Calu3 (cell line): ENCODE measurements around the gene SUCLG1. TPM values are rescaled to one million over a fixed set of nuclear protein-coding genes. Genes with fewer than 3 reads are reported as not detected.

Experiments
- BruUV-seq: library from RNA; stranded (reverse); fragments of 400-500 nt; replicated peaks from 2 replicates; lab custom pipeline; 2021; lab: Mats Ljungman, UMichigan
- CTCF ChIA-PET: fragments of 300-600 bp; sonication (Branson Sonifier 250); formaldehyde crosslinking; loops from one replicate; lab custom pipeline; 2022; ENCODE audit warnings: antibody characterized with exemption; lab: Charles Lee
- DNase-seq: peaks from one replicate; pipeline ENCODE4 v3.0.0; 2022
- H3K27ac Mint-ChIP-seq: one replicate; pipeline ENCODE4 v1.8.0; 2022; ENCODE audit warnings: mixed read lengths; ENCODE audit not compliant: unreplicated experiment
- H3K27me3 Mint-ChIP-seq: one replicate; pipeline ENCODE4 v1.8.0; 2022; ENCODE audit warnings: mixed read lengths; ENCODE audit not compliant: unreplicated experiment
- H3K36me3 Mint-ChIP-seq: one replicate; pipeline ENCODE4 v1.8.0; 2022; ENCODE audit warnings: mild to moderate bottlenecking, moderate library complexity, mixed read lengths; ENCODE audit not compliant: insufficient read depth, unreplicated experiment
- H3K4me1 Mint-ChIP-seq: one replicate; pipeline ENCODE4 v1.8.0; 2022; ENCODE audit warnings: mild to moderate bottlenecking, low read depth, mixed read lengths; ENCODE audit not compliant: unreplicated experiment
- H3K4me3 Mint-ChIP-seq: one replicate; pipeline ENCODE4 v1.8.0; 2022; ENCODE audit warnings: mild to moderate bottlenecking, low read depth, moderate library complexity, mixed read lengths; ENCODE audit not compliant: unreplicated experiment
- H3K9me3 Mint-ChIP-seq: one replicate; pipeline ENCODE4 v1.8.0; 2022; ENCODE audit warnings: low read depth, mixed read lengths; ENCODE audit not compliant: unreplicated experiment
- intact Hi-C: fragments of 100-400 bp; cut with micrococcal nuclease; formaldehyde crosslinking; loops from one replicate; pipeline ENCODE4 v1.10.0; 2022; ENCODE audit not compliant: unreplicated experiment
- total RNA-seq: library from RNA; stranded (reverse); gene quantifications from 2 replicates; pipeline ENCODE4 v1.2.3, GENCODE V29; 2022
- TF ChIP-seq, protein P1 (sequence below): fragments of 200-600 bp; IDR thresholded peaks from one replicate; pipeline ENCODE4 v1.8.0; 2022; ENCODE audit warnings: antibody characterized with exemption; ENCODE audit not compliant: unreplicated experiment

The SUCLG1 gene
- total RNA-seq, 1 experiment from 2014 or later = 78.9 TPM

DNA sequence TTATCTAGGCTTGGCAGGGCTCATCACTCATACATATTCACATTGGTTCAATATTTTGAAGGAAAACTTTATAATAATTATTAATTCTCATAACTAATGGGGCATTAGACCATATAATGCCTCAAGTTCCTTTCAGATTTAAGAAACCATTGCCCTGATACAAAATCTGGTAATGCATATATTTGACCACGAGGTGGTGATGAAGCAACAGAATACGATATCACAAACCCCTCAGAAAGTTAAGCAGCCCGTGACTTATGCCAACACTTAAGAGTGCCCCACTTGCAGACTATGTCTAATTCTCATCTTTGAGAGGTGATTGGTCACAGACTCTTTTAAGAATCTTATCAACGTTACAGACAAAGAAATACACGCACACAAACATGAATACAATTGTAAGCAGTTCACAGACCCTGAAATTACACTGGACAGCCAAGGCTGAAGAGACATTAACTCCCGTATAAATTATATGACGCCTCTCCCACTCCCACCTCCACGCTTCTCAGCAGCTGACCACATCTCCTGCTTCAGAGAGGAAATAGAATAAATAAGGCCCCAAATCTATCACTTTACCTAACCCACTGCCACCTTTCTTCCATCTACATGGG is 36.6 kb upstream of the SUCLG1 start:
- DNase-seq = peak; percentile 37
- TF ChIP-seq, protein P1, sequence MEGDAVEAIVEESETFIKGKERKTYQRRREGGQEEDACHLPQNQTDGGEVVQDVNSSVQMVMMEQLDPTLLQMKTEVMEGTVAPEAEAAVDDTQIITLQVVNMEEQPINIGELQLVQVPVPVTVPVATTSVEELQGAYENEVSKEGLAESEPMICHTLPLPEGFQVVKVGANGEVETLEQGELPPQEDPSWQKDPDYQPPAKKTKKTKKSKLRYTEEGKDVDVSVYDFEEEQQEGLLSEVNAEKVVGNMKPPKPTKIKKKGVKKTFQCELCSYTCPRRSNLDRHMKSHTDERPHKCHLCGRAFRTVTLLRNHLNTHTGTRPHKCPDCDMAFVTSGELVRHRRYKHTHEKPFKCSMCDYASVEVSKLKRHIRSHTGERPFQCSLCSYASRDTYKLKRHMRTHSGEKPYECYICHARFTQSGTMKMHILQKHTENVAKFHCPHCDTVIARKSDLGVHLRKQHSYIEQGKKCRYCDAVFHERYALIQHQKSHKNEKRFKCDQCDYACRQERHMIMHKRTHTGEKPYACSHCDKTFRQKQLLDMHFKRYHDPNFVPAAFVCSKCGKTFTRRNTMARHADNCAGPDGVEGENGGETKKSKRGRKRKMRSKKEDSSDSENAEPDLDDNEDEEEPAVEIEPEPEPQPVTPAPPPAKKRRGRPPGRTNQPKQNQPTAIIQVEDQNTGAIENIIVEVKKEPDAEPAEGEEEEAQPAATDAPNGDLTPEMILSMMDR = peak; percentile 65
- H3K36me3 Mint-ChIP-seq = no peaks in the 10 kb centered on the region
- H3K9me3 Mint-ChIP-seq = no peaks in the 10 kb centered on the region
- CTCF ChIA-PET = no interaction called here
- no peak overlapping the region for H3K27ac Mint-ChIP-seq
- no TSS peak for BruUV-seq
- H3K4me1 Mint-ChIP-seq = peaks cover 13% of the 10 kb centered on the region
- intact Hi-C loops = loop anchor here (1.0 to 10.0 kb wide), 5 partner anchors 136 to 809 kb away; partner anchors contain the start of gene TRABD2A
- no peaks in the 10 kb centered on the region for H3K27me3 Mint-ChIP-seq
- no peak overlapping the region for H3K4me3 Mint-ChIP-seq

DNA sequence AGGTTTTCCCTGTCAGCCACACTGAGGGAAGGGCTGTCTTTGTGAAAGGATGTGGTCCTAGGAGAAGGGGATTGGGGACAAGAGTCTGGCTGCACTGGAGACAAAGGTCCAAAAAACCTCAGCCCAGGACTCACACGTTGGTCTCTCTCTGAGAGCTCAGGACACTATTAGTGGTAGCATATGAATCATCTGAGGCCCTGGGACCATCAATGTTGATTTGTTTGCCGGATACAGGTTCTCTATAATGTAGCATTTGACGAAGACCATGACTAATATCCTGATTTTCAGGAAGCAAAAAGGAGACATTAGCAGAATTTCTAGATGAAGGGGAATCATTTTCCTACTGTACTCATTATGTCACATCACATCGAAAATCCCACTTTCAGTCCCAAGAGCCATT is 35.0 kb upstream of the SUCLG1 start:
- Mint-ChIP-seq H3K27me3 (no peaks in the 10 kb centered on the region), H3K9me3 (no peaks in the 10 kb centered on the region), H3K4me3 (no peak overlapping the region), H3K27ac (peak overlapping the region; percentile 67), H3K36me3 (no peaks in the 10 kb centered on the region), H3K4me1 (peaks cover 13% of the 10 kb centered on the region)
- no TSS peak for BruUV-seq
- CTCF ChIA-PET = no interaction called here
- TF ChIP-seq, protein P1 = no peak
- intact Hi-C loops = loop anchor here (2.0 to 10.0 kb wide), 2 partner anchors 371 to 811 kb away; no protein-coding TSS in a partner anchor
- no peak for DNase-seq

DNA sequence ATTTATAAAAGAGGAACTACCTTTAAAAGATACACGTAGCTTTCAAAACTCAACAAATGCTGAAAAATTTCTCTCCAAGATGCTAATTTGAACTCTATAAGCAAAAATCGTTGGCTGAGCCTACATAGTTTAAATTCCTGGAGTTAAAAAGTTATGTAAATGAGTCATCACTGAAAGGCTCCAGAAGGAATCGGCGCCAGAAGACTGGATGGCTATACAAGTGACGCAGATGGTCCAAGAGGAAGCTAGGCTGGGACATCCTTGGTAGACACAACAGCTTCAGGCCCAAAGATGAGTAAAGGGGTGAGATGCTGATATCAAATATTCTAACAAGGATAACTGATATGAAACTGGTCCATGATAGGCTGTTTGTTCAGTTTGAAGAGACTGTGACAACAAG is 34.4 kb upstream of the SUCLG1 start:
- Mint-ChIP-seq H3K4me1 (peaks cover 13% of the 10 kb centered on the region), H3K27me3 (no peaks in the 10 kb centered on the region), H3K27ac (peak overlapping the region; percentile 67), H3K4me3 (no peak overlapping the region), H3K36me3 (no peaks in the 10 kb centered on the region), H3K9me3 (no peaks in the 10 kb centered on the region)
- TF ChIP-seq, protein P1 = no peak
- CTCF ChIA-PET = interaction anchor here (0.9 to 1.2 kb wide), 2 partner anchors 23 to 432 kb away, joined by 3 read pairs; partner anchors contain the start of gene DNAH6
- no peak for DNase-seq
- BruUV-seq = no TSS peak
- intact Hi-C loops = loop anchor here (10.0 kb wide), 1 partner anchor 811 kb away; no protein-coding TSS in a partner anchor

DNA sequence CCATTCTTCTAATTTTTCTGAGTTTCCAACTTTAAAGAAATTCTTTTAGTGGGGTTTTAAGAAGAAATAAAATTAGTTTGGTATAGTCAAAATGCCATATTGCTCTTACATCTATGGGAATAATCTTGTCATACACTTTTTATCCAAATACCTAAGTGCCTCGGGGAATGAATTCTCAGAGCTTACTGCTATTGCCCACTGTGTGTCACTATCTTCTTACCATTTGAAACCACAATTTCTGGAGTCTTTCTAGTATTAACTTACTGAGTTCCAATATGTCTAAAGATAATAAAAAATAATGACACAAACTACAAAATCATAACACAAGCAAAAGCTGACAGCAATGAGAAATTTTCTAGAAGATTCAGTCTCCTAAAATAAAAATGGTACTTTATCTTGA is 33.5 kb upstream of the SUCLG1 start:
- no peak for DNase-seq
- Mint-ChIP-seq H3K9me3 (no peaks in the 10 kb centered on the region), H3K4me3 (no peak overlapping the region), H3K27me3 (no peaks in the 10 kb centered on the region), H3K4me1 (peaks cover 13% of the 10 kb centered on the region), H3K36me3 (no peaks in the 10 kb centered on the region), H3K27ac (no peak overlapping the region)
- TF ChIP-seq, protein P1 = no peak
- CTCF ChIA-PET = interaction anchor here (0.9 to 1.2 kb wide), 2 partner anchors 24 to 433 kb away, joined by 3 read pairs; partner anchors contain the start of gene DNAH6
- intact Hi-C loops = loop anchor here (10.0 kb wide), 1 partner anchor 812 kb away; no protein-coding TSS in a partner anchor
- no TSS peak for BruUV-seq
